GM12891 (cell line): ENCODE results near the gene PIGQ. TPM values are rescaled to one million over a fixed set of nuclear protein-coding genes. Genes with fewer than 3 reads are reported as not detected.

Source experiments
- DNase-seq: peaks from one replicate; pipeline ENCODE4 v3.0.0; 2011; ENCODE audit warnings: low spot score; ENCODE audit not compliant: insufficient read length
- FAIRE-seq: peaks from 2 replicates; lab custom pipeline; 2011; peaks lifted over from hg19 to GRCh38; lab: Jason Lieb, UNC
- PAX5 ChIP-seq: IDR thresholded peaks from 2 replicates; pipeline ENCODE4 v1.6.1; 2011; ENCODE audit warnings: low read length, moderate library complexity, mild to moderate bottlenecking; ENCODE audit not compliant: insufficient read depth, severe bottlenecking
- POLR2A ChIP-seq: IDR thresholded peaks from 2 replicates; pipeline ENCODE4 v1.6.1; 2011; ENCODE audit warnings: low read depth, low read length, control low read depth
- POLR2AphosphoS5 ChIP-seq: IDR thresholded peaks from 2 replicates; pipeline ENCODE4 v1.6.1; 2011; ENCODE audit warnings: low read depth, low read length, control low read depth
- POU2F2 ChIP-seq: IDR thresholded peaks from 2 replicates; pipeline ENCODE4 v1.6.1; 2011; ENCODE audit warnings: low read depth, mild to moderate bottlenecking, control low read depth, low read length, moderate library complexity
- SPI1 ChIP-seq: IDR thresholded peaks from 2 replicates; pipeline ENCODE4 v1.6.1; 2011; ENCODE audit warnings: low read depth, low read length, control low read depth
- TAF1 ChIP-seq: IDR thresholded peaks from 2 replicates; pipeline ENCODE4 v1.6.1; 2011; ENCODE audit warnings: low read depth, low read length, control low read depth
- polyA plus RNA-seq: library from polyadenylated mRNA; unstranded; fragments of >200 nt; gene quantifications from one replicate; pipeline ENCODE4 v1.2.1, GENCODE V29; 2012; ENCODE audit warnings: low read depth, missing spikeins, inconsistent platforms; ENCODE audit not compliant: missing spikeins

PIGQ gene
- 9.0 TPM for polyA plus RNA-seq

DNA sequence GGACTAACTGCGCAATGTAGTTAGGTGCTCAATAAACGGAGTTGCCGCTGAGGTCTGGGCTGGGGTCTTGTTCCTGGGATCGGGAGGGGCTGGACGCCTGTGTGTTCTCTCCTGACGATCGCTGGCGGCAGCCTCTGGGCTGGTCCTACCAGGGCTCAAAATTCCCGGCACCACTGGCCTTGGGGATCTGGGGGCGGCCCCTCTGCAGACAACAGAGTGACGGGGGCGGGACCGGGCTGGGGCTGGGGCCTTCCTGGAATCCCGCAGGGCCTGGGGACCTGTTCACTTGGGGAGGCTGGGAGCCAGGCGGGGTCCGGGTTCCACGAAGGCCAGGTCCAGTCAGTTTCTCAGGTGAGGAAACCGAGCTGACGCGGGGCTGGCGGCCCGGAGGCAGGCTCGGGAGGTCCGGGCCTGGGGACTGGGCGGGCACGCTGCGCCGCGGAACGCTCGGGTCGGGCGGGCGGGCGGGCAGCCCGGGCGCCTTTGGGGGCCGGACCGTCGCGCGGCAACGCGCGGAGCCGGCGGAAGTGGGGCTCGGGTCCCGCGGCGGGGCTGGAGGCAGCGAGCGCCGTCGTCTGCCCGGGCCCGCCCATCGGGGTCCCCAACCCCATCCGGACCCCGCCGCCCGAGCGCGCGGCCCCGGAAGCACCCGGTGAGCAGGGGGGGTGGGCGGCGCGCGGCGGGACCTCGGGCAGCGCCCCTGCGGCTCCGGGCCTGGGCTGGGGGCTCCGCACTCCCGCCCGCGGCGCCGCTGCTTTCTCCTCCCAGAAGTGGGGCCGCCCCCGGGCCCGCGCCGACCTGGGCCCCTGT lies at the start of gene PIGQ:
TSS of gene PIGQ (plus strand) at position 524 of the 810 bp plus-strand sequence. CDS start 4,107 bp downstream, outside the sequence.
- TF ChIP-seq POLR2A, result no peak
- no peak for TF ChIP-seq TAF1
- TF ChIP-seq POLR2AphosphoS5, result no peak
- no peak for TF ChIP-seq POU2F2
- TF ChIP-seq SPI1, result no peak
- TF ChIP-seq PAX5, result no peak
- FAIRE-seq, result no peak
- DNase-seq, result peak; percentile 96

DNA sequence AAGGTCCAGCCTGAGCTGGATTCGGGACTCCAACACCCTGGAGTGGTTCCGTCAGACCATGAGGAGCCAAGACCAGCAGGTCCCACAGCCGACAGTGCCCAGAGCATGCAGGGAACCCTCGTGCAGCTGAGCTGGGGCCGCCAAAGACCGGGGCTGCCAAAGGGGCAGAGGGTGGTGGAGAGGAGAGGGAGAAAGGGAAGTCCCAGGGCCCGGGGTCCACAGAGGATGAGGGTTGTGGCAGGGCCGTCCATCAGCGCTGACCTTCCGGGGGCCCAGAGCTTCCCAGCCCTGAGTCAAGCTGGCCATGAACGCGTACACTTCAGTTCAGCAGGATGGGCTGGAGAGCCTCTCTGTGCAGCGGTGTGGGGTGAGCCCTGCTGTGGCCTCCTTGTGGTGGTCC lies 48.9 kb upstream of the PIGQ start:
- FAIRE-seq (no peak), DNase-seq (no peak)
- TF ChIP-seq SPI1 (no peak), POLR2AphosphoS5 (no peak), POLR2A (no peak), TAF1 (no peak), PAX5 (no peak), POU2F2 (no peak)

DNA sequence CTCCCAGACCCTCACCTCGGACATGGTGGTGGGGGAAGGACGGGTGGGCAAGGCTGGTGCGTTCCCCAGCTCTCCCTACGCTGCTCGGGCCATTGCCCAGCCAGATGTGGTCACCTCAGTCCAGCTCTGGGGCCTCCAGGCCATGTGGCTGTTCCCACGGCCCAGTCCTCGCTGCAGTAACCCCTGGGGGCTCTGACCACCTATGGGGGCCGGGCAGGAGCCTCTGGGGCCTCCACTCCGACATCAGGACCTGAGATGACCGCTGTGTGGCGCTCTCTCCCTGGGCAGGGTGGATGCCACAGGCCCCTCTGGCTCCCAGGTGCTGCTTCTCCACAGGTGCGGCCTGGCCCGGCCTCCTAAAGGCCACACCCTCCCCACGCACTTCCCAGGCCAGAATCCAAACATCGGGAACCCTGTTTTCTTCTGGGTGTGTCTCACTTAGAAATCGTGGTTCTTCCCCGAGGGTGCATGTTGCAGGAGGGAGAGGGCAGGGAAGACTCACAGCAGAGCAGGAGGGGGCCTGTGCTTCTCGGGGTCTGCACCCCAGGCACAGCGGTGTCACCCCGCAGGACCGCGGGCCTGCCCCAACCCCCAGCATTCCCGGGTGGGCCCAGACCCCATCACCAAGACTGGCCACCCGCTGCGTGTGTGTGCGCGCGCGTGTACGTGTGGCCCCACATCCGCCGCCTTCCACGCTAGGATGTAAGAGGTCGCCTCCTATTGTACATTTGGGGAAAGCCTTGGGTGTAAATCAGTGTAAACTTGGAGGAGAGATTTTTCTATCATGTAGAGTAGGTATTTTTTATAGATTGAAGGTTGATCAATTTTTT lies 48.2 kb upstream of the PIGQ start:
- TF ChIP-seq SPI1 (no peak), POU2F2 (no peak), PAX5 (no peak), POLR2A (no peak), POLR2AphosphoS5 (no peak), TAF1 (no peak)
- FAIRE-seq (no peak), DNase-seq (no peak)

DNA sequence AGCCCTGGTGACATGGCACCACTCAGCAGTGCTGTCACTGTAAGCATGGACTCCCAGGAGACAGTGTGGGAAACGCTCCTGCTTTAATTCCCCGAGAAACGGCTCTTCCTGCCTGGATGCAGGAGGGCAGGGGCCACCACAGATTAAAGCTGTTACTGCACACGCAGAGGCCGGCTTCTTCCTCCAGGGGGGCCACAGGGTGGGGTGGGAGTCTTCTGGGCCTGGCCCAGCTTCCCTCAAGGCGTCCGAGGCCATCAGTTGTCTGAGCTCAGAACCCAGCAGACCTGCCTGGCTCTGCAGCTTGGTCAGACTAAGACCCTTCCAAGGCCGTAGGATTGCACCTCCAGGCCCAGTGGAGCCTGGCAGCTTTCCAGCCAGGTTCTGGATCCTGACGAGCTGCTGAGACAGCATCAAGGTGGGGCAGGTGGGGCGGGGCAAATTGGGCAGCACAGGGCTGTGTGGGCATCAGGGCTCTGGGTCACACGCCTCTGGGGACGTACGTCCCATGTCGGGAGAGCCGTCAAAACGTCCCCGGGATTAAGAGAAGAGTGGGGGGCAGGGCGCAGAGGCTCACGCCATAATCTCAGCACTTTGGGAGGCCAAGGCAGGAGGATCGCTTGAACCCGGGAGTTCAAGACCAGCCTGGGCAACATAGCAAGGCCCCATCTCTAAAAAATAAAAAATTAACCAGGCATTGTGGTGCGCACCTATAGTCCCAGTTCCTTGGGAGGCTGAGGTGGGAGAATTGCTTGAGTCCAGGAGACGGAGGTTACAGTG lies 47.3 kb upstream of the PIGQ start:
- DNase-seq (no peak), FAIRE-seq (no peak)
- TF ChIP-seq POLR2AphosphoS5 (no peak), TAF1 (no peak), PAX5 (no peak), POU2F2 (no peak), POLR2A (no peak), SPI1 (no peak)

DNA sequence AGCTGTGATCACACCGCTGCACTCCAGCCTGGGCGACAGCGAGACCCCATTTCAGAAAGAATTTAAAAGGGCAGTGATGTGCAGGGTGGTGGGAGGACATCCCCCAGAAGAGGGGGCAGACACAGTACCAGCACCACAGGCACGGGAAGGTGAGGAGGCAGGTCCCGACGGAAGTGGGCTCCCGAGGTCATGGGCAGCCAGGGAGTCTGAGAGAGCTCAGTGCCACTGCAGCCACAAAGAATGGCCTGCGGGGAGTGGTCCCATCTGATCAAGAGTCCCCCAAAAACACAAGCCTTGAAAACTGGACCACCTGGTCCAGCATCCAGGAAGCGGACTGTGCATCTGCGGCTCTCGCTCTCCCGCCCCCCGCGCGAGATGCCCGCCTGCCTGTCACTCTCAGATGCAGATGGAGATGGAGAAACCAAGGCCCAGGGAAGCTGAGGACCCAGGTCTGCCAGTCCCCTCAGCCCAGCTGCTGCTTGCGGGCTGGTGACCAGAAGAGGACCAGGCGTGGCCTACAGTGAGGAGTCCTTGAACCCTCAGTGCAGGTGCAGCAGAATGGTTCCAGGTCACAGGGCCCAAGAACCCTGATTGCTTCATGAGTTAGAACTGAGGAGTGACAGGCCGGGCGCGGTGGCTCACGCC lies 46.5 kb upstream of the PIGQ start:
- DNase-seq (no peak), FAIRE-seq (no peak)
- TF ChIP-seq TAF1, result no peak
- no peak for TF ChIP-seq POU2F2
- no peak for TF ChIP-seq SPI1
- TF ChIP-seq POLR2A, result no peak
- no peak for TF ChIP-seq PAX5
- TF ChIP-seq POLR2AphosphoS5, result no peak

DNA sequence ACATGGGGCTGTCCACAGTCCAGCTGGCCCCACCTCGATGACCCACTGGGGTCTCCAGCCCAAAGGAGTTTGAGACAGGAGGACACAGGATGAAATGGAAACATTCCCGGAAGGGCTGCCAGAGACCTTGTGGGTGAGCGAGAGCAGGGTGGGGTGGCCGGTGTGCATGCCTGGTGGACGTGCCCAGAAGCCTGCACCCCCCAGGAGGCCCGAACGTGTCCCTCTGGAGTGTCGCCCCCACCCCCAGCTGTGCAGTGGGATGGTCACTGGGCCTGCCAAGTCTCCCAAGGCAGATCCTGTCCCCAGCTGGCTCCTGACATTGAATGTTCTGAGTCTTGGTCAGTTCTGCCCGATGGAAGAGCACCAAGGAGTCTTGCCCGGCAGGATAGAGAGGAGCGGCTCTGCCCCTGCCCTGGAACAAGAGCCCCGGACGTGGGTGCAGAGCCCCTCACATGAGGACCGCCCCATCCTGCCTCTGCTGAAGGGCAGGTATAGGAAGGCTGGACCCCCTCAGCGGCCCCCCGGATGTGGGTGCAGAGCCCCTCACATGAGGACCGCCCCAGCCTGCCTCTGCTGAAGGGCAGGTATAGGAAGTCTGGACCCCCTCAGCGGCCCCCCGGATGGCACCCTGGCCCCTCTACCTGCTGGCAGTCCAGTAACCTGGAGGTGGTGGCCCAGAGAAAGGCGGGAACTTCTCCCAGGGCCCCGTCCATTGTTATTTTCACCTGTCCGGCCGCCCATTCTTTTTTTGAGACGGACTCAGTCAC lies 45.3 kb upstream of the PIGQ start:
- no peak for TF ChIP-seq POLR2AphosphoS5
- TF ChIP-seq TAF1, result no peak

DNA sequence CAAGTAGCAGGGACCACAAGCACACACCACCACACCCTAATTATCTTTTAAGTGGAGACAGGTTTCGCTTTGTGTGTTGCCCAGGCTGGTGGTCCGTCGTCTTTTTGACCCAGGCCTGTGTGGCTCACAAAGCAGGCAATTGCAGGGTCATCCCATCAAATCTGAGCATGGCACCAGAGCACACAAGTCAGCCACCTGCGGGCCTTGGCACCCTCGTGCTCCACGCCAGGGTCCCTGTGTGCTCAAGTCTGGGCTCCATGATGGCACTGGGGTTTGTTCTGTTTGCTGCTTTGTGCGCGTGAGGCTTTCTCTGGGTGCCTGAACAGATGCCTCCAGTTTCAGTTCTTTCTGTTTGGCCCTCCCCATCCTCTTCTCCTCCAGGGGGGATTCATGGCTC lies 44.6 kb upstream of the PIGQ start:
- TF ChIP-seq SPI1, result no peak; the same call in 1 of the 2 replicates
- no peak for TF ChIP-seq POLR2A
- no peak for TF ChIP-seq POU2F2
- TF ChIP-seq TAF1, result no peak
- TF ChIP-seq POLR2AphosphoS5, result no peak
- TF ChIP-seq PAX5, result no peak
- DNase-seq (no peak), FAIRE-seq (no peak)

More for the DNA sequence above, 45.3 kb upstream of the PIGQ start:
- FAIRE-seq (no peak), DNase-seq (no peak)

DNA sequence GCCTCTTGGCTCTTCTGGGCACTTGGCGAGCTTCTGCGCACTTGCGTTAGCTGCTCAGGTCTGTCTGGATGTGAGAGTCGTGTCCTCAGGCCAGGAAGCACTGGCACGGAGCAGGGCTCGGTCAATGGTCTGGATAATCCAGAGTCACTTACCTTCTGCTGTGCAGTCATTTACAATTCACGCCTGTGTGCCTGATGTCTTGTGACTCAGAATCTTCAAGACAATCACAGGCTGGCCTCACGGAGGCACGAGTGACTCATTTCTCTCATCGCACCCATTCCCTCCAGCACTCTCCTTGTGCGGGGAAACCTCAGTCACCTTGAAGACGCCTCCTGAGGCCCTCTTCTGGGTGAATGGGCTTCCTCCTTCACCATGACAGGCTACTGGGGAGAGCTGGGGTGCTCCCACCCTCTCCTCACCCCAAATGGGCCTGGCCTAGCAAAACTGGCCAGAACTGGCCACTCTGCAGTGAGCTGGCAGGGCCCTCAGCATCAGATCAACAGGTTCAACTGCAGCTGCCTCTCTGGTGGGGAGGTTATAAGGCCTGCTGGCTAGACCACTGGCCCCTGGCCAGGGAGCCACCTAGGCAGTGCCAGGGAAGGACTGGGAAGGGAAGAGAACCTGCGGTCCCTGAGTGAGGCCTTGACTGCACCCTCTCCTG lies 44.1 kb upstream of the PIGQ start:
- DNase-seq (no peak), FAIRE-seq (peak; percentile 74)
- TF ChIP-seq SPI1 (0 out of 2 replicates have a peak, but pooled peaks have one; percentile 6), POU2F2 (no peak)
